HepG2 (cell line): ENCODE data around the gene TNRC18. TPM values are rescaled to one million over a fixed set of nuclear protein-coding genes. Genes with fewer than 3 reads are reported as not detected.

ENCODE experiments used
- ARNT2 ChIP-seq: sonication (generic); formaldehyde crosslinking; IDR thresholded peaks from 2 replicates; pipeline ENCODE4 v1.8.0; 2022; ENCODE audit warnings: mild to moderate bottlenecking, low read depth, missing genetic modification reagents, moderate library complexity
- HDAC1 ChIP-seq: sonication (generic); formaldehyde crosslinking; IDR thresholded peaks from 2 replicates; pipeline ENCODE4 v1.5.1; 2020; ENCODE audit warnings: mild to moderate bottlenecking, missing genetic modification reagents
- HMGA1 ChIP-seq: sonication (generic); formaldehyde crosslinking; conservative IDR thresholded peaks from 2 replicates; pipeline ENCODE4 v1.4.0; 2020; ENCODE audit warnings: missing genetic modification reagents
- NONO ChIP-seq, 2 experiments: fragments of 450-650 bp in 1 of 2; sonication (generic) in 1 of 2; formaldehyde crosslinking in 1 of 2; IDR thresholded peaks in 1 of 2; conservative IDR thresholded peaks in 1 of 2; 2 replicates each; pipeline versions ENCODE4 v1.6.1 to v1.8.0; 2017 to 2022; ENCODE audit warnings: mild to moderate bottlenecking in 1 of 2, missing genetic modification reagents in 1 of 2, moderate library complexity in 1 of 2
- SOX6 ChIP-seq, 2 experiments: fragments of 450-650 bp in 1 of 2; sonication (generic) in 1 of 2; formaldehyde crosslinking in 1 of 2; IDR thresholded peaks; 2 replicates each; pipeline versions ENCODE4 v1.4.0 to v1.6.1; 2017 to 2020; ENCODE audit warnings: antibody characterized with exemption in 1 of 2, mild to moderate bottlenecking in 1 of 2, missing genetic modification reagents in 1 of 2
- ZBTB7A ChIP-seq: sonication (generic); formaldehyde crosslinking; IDR thresholded peaks from 2 replicates; pipeline ENCODE4 v1.8.0; 2022; ENCODE audit warnings: mild to moderate bottlenecking, missing genetic modification reagents
- ZNF672 ChIP-seq: sonication (generic); formaldehyde crosslinking; IDR thresholded peaks from 2 replicates; pipeline ENCODE4 v1.8.1; 2022; ENCODE audit warnings: missing genetic modification reagents
- ZNF782 ChIP-seq: sonication (generic); formaldehyde crosslinking; IDR thresholded peaks from 2 replicates; pipeline ENCODE4 v1.4.0; 2020; ENCODE audit warnings: missing genetic modification reagents, mild to moderate bottlenecking, borderline replicate concordance
- polyA plus RNA-seq, 8 experiments: library from polyadenylated mRNA; depleted of rRNA in 3 of 8; stranded (reverse) in 7 of 8; unstranded in 1 of 8; fragments of >200 nt; fragmentation: Illumina TruSeq in 4 of 8; extraction: Trizol in 4 of 8; gene quantifications; 2 replicates each; pipeline versions ENCODE4 v1.2.1 to v1.2.3, GENCODE V29; 2011 to 2016; ENCODE audit warnings: low read depth in 4 of 8, missing spikeins in 1 of 8, mixed read lengths in 1 of 8; ENCODE audit not compliant: insufficient read depth in 1 of 8
- total RNA-seq, 5 experiments: library from RNA; depleted of rRNA; stranded (reverse); fragments of >200 nt; fragmentation: Illumina TruSeq; extraction: Trizol; gene quantifications; 2 replicates each; pipeline ENCODE4 v1.2.3, GENCODE V29; 2016; ENCODE audit warnings: low read depth in 1 of 5
- TF ChIP-seq, protein P1 (sequence below), 2 experiments: sonication (generic) in 1 of 2; formaldehyde crosslinking in 1 of 2; IDR thresholded peaks; 2 replicates each; pipeline versions ENCODE4 v1.5.1 to v1.6.1; 2011 to 2020; ENCODE audit warnings: borderline replicate concordance in 1 of 2, low read depth in 1 of 2, low read length in 1 of 2, mild to moderate bottlenecking in 1 of 2, missing genetic modification reagents in 1 of 2, moderate library complexity in 1 of 2
- TF ChIP-seq, protein P2 (sequence below): sonication (generic); formaldehyde crosslinking; IDR thresholded peaks from 2 replicates; pipeline ENCODE4 v1.5.0; 2020; ENCODE audit warnings: mild to moderate bottlenecking, missing genetic modification reagents, borderline replicate concordance

The TNRC18 gene
- total and polyA plus RNA-seq, 2 of the 13 experiments (the other 11 are each of a cell fraction or from before 2014, with no cell fraction given), result 11.7 to 17.4 TPM

DNA sequence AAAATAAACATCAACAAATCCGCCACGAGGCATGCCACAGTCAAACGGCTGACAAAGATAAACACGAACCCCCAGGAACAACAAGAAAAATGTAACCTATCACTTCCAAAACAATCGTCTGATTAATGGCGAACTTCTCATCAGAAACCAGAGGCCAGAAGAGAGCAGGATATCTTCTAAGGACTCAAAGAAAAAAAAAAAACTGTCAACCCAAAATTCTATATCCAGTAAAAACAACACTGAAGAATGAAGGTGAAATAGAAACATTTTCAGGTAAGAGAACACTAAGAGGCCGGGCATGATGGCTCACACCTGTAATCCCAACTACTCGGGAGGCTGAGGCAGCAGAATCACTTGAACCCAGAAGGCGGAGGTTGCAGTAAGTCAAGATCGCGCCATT lies 86.6 kb downstream of the TNRC18 start (continued):
- TF ChIP-seq HDAC1 (CRISPR knock-in tag) (no peak), ZNF782 (CRISPR knock-in tag) (no peak), HMGA1 (CRISPR knock-in tag) (no peak), ZBTB7A (no peak), SOX6 (IDR thresholded peaks at IDR 0.05) (no peak), SOX6 (CRISPR knock-in tag; IDR thresholded peaks at IDR 0.05) (no peak), ZNF672 (CRISPR knock-in tag) (no peak), NONO (IDR thresholded peaks at IDR 0.05) (no peak), NONO (CRISPR knock-in tag; conservative IDR thresholded peaks at IDR 0.05) (no peak), ARNT2 (CRISPR knock-in tag) (no peak)
- TF ChIP-seq, protein P1, sequence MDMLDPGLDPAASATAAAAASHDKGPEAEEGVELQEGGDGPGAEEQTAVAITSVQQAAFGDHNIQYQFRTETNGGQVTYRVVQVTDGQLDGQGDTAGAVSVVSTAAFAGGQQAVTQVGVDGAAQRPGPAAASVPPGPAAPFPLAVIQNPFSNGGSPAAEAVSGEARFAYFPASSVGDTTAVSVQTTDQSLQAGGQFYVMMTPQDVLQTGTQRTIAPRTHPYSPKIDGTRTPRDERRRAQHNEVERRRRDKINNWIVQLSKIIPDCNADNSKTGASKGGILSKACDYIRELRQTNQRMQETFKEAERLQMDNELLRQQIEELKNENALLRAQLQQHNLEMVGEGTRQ (IDR thresholded peaks at IDR 0.05; ENCODE audit: low read depth, low read length), result no peak
- TF ChIP-seq, protein P1 (CRISPR knock-in tag; IDR thresholded peaks at IDR 0.05; ENCODE audit: borderline replicate concordance), result no peak
- TF ChIP-seq, protein P2, sequence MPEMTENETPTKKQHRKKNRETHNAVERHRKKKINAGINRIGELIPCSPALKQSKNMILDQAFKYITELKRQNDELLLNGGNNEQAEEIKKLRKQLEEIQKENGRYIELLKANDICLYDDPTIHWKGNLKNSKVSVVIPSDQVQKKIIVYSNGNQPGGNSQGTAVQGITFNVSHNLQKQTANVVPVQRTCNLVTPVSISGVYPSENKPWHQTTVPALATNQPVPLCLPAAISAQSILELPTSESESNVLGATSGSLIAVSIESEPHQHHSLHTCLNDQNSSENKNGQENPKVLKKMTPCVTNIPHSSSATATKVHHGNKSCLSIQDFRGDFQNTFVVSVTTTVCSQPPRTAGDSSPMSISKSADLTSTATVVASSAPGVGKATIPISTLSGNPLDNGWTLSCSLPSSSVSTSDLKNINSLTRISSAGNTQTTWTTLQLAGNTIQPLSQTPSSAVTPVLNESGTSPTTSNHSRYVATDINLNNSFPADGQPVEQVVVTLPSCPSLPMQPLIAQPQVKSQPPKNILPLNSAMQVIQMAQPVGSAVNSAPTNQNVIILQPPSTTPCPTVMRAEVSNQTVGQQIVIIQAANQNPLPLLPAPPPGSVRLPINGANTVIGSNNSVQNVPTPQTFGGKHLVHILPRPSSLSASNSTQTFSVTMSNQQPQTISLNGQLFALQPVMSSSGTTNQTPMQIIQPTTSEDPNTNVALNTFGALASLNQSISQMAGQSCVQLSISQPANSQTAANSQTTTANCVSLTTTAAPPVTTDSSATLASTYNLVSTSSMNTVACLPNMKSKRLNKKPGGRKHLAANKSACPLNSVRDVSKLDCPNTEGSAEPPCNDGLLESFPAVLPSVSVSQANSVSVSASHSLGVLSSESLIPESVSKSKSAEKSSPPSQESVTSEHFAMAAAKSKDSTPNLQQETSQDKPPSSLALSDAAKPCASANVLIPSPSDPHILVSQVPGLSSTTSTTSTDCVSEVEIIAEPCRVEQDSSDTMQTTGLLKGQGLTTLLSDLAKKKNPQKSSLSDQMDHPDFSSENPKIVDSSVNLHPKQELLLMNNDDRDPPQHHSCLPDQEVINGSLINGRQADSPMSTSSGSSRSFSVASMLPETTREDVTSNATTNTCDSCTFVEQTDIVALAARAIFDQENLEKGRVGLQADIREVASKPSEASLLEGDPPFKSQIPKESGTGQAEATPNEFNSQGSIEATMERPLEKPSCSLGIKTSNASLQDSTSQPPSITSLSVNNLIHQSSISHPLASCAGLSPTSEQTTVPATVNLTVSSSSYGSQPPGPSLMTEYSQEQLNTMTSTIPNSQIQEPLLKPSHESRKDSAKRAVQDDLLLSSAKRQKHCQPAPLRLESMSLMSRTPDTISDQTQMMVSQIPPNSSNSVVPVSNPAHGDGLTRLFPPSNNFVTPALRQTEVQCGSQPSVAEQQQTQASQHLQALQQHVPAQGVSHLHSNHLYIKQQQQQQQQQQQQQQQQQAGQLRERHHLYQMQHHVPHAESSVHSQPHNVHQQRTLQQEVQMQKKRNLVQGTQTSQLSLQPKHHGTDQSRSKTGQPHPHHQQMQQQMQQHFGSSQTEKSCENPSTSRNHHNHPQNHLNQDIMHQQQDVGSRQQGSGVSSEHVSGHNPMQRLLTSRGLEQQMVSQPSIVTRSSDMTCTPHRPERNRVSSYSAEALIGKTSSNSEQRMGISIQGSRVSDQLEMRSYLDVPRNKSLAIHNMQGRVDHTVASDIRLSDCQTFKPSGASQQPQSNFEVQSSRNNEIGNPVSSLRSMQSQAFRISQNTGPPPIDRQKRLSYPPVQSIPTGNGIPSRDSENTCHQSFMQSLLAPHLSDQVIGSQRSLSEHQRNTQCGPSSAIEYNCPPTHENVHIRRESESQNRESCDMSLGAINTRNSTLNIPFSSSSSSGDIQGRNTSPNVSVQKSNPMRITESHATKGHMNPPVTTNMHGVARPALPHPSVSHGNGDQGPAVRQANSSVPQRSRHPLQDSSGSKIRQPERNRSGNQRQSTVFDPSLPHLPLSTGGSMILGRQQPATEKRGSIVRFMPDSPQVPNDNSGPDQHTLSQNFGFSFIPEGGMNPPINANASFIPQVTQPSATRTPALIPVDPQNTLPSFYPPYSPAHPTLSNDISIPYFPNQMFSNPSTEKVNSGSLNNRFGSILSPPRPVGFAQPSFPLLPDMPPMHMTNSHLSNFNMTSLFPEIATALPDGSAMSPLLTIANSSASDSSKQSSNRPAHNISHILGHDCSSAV (CRISPR knock-in tag), result no peak
